ENCODE measurements around the gene PRR30. TPM values are rescaled to one million over a fixed set of nuclear protein-coding genes. Genes with fewer than 3 reads are reported as not detected.

Gene PRR30
- polyA plus RNA-seq, 1 experiment: not detected

DNA sequence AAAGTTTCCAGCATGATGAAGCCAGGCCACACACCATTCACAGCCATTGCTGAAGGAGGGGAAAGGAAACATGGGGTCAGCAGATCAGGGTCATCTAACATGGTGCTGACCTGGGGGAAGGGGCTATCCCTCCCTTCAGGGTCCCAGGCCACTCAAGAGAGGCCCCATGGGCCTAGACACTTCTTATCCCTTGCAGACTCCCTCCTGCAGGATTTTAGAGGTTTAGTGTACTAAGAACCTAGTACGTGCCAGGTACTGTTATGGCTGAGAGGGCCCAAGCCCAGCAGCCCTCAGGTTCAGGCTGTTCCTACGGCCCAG, 43.8 kb downstream of the PRR30 start:
- no peak overlapping the region for H3K27ac ChIP-seq (ENCODE audit: low read depth, low read length)
- TF ChIP-seq, protein P1, sequence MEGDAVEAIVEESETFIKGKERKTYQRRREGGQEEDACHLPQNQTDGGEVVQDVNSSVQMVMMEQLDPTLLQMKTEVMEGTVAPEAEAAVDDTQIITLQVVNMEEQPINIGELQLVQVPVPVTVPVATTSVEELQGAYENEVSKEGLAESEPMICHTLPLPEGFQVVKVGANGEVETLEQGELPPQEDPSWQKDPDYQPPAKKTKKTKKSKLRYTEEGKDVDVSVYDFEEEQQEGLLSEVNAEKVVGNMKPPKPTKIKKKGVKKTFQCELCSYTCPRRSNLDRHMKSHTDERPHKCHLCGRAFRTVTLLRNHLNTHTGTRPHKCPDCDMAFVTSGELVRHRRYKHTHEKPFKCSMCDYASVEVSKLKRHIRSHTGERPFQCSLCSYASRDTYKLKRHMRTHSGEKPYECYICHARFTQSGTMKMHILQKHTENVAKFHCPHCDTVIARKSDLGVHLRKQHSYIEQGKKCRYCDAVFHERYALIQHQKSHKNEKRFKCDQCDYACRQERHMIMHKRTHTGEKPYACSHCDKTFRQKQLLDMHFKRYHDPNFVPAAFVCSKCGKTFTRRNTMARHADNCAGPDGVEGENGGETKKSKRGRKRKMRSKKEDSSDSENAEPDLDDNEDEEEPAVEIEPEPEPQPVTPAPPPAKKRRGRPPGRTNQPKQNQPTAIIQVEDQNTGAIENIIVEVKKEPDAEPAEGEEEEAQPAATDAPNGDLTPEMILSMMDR (IDR thresholded peaks at IDR 0.05; ENCODE audit: low read depth, low read length): no peak
- ChIA-PET POLR2A (no interaction called here), CTCF (interaction anchor here (6.0 to 9.6 kb wide), 2 partner anchors 96 to 184 kb away, joined by 50 to 136 read pairs; no protein-coding TSS in a partner anchor)
- H3K9me3 ChIP-seq (ENCODE audit: control insufficient read depth, insufficient read depth, low read length): no peaks in the 10 kb centered on the region; the same call in 1 of the 2 replicates
- no peak overlapping the region for H3K4me3 ChIP-seq (ENCODE audit: low read depth, low read length)
- no peak for DNase-seq (ENCODE audit: low read depth, low spot score)
- H3K27me3 ChIP-seq (ENCODE audit: control insufficient read depth, insufficient read depth, low read length): no peaks in the 10 kb centered on the region

DNA sequence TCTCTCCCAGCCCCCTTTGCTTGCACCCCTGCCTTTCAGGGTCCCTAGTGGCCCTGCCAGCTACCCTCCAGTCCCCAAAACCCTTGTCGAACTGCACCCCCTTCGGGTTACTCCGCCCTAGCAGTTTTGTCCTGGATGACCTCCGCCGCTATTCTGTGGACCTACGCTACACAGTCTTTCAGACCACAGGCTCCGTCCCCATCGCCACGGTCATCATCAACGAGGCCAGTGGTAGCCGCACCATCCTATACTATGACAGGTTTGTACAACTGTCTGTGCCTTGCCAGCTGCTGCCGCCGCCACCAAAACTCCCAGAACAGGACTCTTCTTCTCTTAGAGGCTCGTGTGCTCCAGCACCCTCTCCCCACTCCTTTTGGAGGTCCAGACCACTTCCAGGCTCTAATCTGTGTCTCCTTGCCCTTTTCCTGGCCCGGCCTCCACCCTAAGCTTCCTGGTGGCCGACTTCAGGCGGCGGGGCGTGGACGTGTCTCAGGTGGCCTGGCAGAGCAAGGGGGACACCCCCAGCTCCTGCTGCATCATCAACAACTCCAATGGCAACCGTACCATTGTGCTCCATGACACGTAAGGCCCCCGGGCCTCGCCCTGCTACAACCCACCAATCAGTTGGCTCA, 44.7 kb downstream of the PRR30 start:
- Histone ChIP-seq H3K9me3 (ENCODE audit: control insufficient read depth, insufficient read depth, low read length) (no peaks in the 10 kb centered on the region), H3K4me3 (ENCODE audit: low read depth, low read length) (no peak overlapping the region), H3K27me3 (ENCODE audit: control insufficient read depth, insufficient read depth, low read length) (no peaks in the 10 kb centered on the region), H3K27ac (ENCODE audit: low read depth, low read length) (no peak overlapping the region)
- TF ChIP-seq, protein P1 (IDR thresholded peaks at IDR 0.05; ENCODE audit: low read depth, low read length): no peak
- ChIA-PET POLR2A (no interaction called here), CTCF (interaction anchor here (9.6 kb wide), 1 partner anchor 97 kb away, joined by 136 read pairs; no protein-coding TSS in a partner anchor)
- DNase-seq (ENCODE audit: low read depth, low spot score): no peak

DNA sequence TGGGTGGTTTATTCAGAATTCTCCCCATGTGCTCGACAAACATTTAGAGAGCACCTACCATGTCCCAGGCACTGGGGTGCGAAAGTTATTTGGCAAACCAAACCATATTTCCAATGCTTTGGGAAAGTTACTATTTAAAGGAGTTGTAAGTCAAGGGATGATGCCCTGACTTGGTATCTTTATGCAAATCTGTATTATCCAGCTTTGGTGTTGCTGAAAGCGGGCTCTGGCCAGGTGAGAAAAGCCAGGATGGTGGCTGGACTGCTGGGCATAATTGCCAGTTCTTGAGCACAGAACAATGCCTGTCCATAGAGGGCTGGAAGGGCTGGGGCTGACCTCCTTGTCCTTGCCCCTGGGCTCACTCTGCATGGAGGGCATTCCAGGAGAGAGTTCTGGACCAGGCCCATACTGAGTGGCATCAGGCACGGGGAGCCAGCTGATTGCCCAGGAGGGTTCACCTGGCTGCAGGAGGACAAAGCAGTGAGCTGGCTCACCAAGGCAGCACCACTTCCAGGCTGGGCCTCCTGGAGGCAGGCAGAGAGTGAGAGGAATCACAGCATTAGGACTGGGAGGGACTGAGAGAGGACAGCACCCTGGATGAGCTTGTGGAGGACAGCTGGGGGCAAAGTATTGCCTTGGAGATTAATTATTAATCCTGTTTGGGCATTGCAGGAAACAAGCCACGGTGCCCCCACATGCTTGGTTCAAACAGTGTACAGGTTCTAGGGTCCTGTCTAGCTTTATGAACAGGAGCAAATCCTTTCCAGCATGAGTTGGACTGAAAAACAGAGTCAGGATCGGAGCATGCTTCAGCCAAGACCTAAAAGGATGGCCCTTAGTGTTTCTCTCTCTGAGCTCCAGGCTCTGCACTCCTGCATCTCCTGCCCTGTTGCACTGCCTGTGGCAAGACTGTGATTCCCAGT, 45.5 kb downstream of the PRR30 start:
- no peaks in the 10 kb centered on the region for H3K9me3 ChIP-seq (ENCODE audit: control insufficient read depth, insufficient read depth, low read length)
- H3K27ac ChIP-seq (ENCODE audit: low read depth, low read length): no peak overlapping the region
- no peaks in the 10 kb centered on the region for H3K27me3 ChIP-seq (ENCODE audit: control insufficient read depth, insufficient read depth, low read length)
- ChIA-PET CTCF (no interaction called here), POLR2A (no interaction called here)
- H3K4me3 ChIP-seq (ENCODE audit: low read depth, low read length): no peak overlapping the region
- no peak for DNase-seq (ENCODE audit: low read depth, low spot score)
- TF ChIP-seq, protein P1 (IDR thresholded peaks at IDR 0.05; ENCODE audit: low read depth, low read length): no peak

DNA sequence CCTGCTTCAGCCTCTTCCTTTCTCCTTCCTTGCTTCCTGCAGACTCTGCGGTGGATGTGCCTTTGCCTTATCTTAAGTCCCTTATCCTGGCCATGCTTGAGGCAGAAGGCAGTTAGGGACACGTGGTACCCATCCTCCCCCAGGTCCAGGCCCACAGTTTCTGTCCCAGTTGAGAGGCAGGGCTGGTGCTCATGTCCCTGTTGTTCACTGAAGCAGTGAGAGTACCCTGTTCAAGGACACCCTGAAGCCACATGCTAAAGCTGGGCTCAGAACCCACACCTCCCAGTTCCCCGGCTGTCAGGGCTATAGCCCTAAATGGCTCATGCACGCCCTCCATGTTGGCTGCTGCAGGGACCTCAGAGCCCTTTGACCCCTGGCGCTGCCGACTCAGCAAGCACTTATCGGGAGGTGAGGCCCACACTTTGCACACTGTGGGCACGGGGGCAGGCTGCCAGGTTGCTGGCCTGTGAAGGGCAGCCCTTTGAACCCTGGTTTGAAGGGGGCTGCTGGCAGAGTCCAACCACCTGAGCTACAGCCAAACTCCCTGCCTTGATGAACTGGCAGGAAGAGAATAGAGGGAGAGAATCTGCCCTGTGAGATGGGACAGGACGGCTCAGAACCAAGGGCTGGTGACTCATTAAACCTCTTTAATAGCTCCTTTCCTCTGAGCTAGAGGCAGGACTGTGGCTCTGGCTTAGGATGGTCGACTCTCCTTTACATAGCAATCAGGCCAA, 46.3 kb downstream of the PRR30 start:
- ChIA-PET POLR2A (no interaction called here), CTCF (no interaction called here)
- no peaks in the 10 kb centered on the region for H3K9me3 ChIP-seq (ENCODE audit: control insufficient read depth, insufficient read depth, low read length)
- H3K27ac ChIP-seq (ENCODE audit: low read depth, low read length): no peak overlapping the region
- no peak for DNase-seq (ENCODE audit: low read depth, low spot score)
- TF ChIP-seq, protein P1 (IDR thresholded peaks at IDR 0.05; ENCODE audit: low read depth, low read length): no peak
- no peak overlapping the region for H3K4me3 ChIP-seq (ENCODE audit: low read depth, low read length)
- no peaks in the 10 kb centered on the region for H3K27me3 ChIP-seq (ENCODE audit: control insufficient read depth, insufficient read depth, low read length)
